ENCODE results near the gene ZNF516.

ZNF516 gene

DNA sequence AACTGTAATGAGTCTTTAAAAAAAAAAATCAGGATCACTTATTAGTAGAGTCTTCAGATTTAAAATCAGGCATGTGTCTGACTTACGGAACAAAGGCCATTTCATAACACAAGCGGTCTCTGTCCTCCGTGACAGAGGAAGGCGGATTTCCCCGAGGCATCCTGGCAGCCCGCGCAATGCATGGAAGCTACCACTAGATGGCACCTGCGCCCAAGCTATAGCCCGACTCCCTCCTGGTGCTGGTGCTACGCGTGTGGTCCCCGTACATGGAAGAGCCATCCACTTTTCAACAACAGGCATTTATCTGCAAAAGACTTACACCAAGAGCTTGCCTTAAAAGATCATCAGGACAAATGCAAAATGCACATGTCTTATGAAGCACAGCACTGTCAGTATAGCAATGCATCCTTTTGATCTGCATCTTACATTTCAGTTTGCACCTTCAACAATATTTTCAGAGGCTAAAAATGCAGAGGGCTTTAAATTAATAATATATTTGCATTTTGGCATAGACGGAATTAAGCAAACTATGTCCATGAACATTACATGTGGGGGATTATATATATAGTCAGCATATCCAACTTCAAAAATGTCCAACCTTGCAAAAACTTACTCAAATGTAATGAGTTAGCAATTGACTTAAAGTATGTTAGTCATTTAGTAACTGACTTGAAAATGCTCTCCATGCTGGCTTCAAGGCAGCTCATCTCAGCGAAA, 96.0 kb downstream of the ZNF516 start (continued):
- TF ChIP-seq, protein P1, sequence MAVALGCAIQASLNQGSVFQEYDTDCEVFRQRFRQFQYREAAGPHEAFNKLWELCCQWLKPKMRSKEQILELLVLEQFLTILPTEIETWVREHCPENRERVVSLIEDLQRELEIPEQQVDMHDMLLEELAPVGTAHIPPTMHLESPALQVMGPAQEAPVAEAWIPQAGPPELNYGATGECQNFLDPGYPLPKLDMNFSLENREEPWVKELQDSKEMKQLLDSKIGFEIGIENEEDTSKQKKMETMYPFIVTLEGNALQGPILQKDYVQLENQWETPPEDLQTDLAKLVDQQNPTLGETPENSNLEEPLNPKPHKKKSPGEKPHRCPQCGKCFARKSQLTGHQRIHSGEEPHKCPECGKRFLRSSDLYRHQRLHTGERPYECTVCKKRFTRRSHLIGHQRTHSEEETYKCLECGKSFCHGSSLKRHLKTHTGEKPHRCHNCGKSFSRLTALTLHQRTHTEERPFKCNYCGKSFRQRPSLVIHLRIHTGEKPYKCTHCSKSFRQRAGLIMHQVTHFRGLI (tag by site-specific recombination; IDR thresholded peaks at IDR 0.05), result no peak
- TF ChIP-seq, protein P2, sequence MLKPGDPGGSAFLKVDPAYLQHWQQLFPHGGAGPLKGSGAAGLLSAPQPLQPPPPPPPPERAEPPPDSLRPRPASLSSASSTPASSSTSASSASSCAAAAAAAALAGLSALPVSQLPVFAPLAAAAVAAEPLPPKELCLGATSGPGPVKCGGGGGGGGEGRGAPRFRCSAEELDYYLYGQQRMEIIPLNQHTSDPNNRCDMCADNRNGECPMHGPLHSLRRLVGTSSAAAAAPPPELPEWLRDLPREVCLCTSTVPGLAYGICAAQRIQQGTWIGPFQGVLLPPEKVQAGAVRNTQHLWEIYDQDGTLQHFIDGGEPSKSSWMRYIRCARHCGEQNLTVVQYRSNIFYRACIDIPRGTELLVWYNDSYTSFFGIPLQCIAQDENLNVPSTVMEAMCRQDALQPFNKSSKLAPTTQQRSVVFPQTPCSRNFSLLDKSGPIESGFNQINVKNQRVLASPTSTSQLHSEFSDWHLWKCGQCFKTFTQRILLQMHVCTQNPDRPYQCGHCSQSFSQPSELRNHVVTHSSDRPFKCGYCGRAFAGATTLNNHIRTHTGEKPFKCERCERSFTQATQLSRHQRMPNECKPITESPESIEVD (tag by site-specific recombination; IDR thresholded peaks at IDR 0.05), result no peak
- no peak for TF ChIP-seq ZNF560 (tag by site-specific recombination; IDR thresholded peaks at IDR 0.05; ENCODE audit: borderline replicate concordance)

DNA sequence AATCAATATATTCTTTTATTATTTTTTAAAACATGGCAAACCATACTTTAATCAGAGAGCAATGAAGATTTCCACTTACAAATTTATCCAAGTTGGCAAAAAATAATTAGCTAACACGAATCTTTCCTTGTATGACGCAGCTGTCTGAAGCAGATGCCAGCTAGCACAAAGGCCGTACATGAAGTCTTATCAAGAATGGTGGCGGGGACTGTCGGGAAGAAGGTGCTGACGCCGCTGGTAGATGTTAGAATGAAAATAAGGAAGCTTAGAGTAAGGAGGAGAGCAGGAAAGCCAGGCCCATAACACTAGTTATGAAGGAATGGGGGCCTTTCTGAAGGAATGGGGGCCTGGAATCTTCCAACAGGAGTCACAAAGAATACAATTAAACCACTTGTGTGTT, 96.7 kb downstream of the ZNF516 start:
- no peak overlapping the region for H3K27ac ChIP-seq (ENCODE audit: extremely low read depth, low read depth, low read length)
- H3K36me3 ChIP-seq (ENCODE audit: control insufficient read depth in 2 of 2, insufficient read depth in 1 of 2, low read length in 2 of 2), result no peaks in the 10 kb centered on the region
- ChIA-PET CTCF (interaction anchor here (0.5 to 5.6 kb wide), 39 partner anchors 8 to 1088 kb away, joined by 3 to 99 read pairs (median 4); no protein-coding TSS in a partner anchor), POLR2A (interaction anchor here (0.6 kb wide), 1 partner anchor 127 kb away, joined by 3 read pairs; no protein-coding TSS in a partner anchor)
- no peaks in the 10 kb centered on the region for H3K9me3 ChIP-seq (ENCODE audit: control insufficient read depth, insufficient read depth, low read depth, low read length)
- TF ChIP-seq, protein P3, sequence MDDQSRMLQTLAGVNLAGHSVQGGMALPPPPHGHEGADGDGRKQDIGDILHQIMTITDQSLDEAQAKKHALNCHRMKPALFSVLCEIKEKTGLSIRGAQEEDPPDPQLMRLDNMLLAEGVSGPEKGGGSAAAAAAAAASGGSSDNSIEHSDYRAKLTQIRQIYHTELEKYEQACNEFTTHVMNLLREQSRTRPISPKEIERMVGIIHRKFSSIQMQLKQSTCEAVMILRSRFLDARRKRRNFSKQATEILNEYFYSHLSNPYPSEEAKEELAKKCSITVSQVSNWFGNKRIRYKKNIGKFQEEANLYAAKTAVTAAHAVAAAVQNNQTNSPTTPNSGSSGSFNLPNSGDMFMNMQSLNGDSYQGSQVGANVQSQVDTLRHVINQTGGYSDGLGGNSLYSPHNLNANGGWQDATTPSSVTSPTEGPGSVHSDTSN (CRISPR knock-in tag; IDR thresholded peaks at IDR 0.05), result no peak
- TF ChIP-seq TRIM28 (IDR thresholded peaks at IDR 0.05; ENCODE audit: borderline replicate concordance, low read length) (no peak), ZNF48 (tag by site-specific recombination; IDR thresholded peaks at IDR 0.05) (no peak), OSR2 (tag by site-specific recombination; IDR thresholded peaks at IDR 0.05) (no peak), ZFHX2 (tag by site-specific recombination; conservative IDR thresholded peaks at IDR 0.05) (no peak), ZNF10 (tag by site-specific recombination; IDR thresholded peaks at IDR 0.05) (no peak), ZFP69B (tag by site-specific recombination; IDR thresholded peaks at IDR 0.05) (no peak), ZFP37 (tag by site-specific recombination; IDR thresholded peaks at IDR 0.05) (no peak), ZBTB7A (tag by site-specific recombination; IDR thresholded peaks at IDR 0.05; ENCODE audit: low read depth) (no peak), KLF10 (tag by site-specific recombination; IDR thresholded peaks at IDR 0.05) (no peak), ZNF677 (tag by site-specific recombination; IDR thresholded peaks at IDR 0.05) (no peak), ZNF624 (tag by site-specific recombination; IDR thresholded peaks at IDR 0.05) (no peak)
- TF ChIP-seq, protein P2 (tag by site-specific recombination; IDR thresholded peaks at IDR 0.05), result no peak
- TF ChIP-seq, protein P4, sequence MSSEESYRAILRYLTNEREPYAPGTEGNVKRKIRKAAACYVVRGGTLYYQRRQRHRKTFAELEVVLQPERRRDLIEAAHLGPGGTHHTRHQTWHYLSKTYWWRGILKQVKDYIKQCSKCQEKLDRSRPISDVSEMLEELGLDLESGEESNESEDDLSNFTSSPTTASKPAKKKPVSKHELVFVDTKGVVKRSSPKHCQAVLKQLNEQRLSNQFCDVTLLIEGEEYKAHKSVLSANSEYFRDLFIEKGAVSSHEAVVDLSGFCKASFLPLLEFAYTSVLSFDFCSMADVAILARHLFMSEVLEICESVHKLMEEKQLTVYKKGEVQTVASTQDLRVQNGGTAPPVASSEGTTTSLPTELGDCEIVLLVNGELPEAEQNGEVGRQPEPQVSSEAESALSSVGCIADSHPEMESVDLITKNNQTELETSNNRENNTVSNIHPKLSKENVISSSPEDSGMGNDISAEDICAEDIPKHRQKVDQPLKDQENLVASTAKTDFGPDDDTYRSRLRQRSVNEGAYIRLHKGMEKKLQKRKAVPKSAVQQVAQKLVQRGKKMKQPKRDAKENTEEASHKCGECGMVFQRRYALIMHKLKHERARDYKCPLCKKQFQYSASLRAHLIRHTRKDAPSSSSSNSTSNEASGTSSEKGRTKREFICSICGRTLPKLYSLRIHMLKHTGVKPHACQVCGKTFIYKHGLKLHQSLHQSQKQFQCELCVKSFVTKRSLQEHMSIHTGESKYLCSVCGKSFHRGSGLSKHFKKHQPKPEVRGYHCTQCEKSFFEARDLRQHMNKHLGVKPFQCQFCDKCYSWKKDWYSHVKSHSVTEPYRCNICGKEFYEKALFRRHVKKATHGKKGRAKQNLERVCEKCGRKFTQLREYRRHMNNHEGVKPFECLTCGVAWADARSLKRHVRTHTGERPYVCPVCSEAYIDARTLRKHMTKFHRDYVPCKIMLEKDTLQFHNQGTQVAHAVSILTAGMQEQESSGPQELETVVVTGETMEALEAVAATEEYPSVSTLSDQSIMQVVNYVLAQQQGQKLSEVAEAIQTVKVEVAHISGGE (tag by site-specific recombination; conservative IDR thresholded peaks at IDR 0.05; ENCODE audit: low read depth), result no peak
- TF ChIP-seq, protein P5, sequence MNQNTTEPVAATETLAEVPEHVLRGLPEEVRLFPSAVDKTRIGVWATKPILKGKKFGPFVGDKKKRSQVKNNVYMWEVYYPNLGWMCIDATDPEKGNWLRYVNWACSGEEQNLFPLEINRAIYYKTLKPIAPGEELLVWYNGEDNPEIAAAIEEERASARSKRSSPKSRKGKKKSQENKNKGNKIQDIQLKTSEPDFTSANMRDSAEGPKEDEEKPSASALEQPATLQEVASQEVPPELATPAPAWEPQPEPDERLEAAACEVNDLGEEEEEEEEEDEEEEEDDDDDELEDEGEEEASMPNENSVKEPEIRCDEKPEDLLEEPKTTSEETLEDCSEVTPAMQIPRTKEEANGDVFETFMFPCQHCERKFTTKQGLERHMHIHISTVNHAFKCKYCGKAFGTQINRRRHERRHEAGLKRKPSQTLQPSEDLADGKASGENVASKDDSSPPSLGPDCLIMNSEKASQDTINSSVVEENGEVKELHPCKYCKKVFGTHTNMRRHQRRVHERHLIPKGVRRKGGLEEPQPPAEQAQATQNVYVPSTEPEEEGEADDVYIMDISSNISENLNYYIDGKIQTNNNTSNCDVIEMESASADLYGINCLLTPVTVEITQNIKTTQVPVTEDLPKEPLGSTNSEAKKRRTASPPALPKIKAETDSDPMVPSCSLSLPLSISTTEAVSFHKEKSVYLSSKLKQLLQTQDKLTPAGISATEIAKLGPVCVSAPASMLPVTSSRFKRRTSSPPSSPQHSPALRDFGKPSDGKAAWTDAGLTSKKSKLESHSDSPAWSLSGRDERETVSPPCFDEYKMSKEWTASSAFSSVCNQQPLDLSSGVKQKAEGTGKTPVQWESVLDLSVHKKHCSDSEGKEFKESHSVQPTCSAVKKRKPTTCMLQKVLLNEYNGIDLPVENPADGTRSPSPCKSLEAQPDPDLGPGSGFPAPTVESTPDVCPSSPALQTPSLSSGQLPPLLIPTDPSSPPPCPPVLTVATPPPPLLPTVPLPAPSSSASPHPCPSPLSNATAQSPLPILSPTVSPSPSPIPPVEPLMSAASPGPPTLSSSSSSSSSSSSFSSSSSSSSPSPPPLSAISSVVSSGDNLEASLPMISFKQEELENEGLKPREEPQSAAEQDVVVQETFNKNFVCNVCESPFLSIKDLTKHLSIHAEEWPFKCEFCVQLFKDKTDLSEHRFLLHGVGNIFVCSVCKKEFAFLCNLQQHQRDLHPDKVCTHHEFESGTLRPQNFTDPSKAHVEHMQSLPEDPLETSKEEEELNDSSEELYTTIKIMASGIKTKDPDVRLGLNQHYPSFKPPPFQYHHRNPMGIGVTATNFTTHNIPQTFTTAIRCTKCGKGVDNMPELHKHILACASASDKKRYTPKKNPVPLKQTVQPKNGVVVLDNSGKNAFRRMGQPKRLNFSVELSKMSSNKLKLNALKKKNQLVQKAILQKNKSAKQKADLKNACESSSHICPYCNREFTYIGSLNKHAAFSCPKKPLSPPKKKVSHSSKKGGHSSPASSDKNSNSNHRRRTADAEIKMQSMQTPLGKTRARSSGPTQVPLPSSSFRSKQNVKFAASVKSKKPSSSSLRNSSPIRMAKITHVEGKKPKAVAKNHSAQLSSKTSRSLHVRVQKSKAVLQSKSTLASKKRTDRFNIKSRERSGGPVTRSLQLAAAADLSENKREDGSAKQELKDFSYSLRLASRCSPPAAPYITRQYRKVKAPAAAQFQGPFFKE (tag by site-specific recombination; IDR thresholded peaks at IDR 0.05; ENCODE audit: borderline replicate concordance), result no peak
- H3K4me1 ChIP-seq (ENCODE audit: control insufficient read depth, insufficient read depth, low read length), result peaks cover 4% of the 10 kb centered on the region; the same call in 1 of the 2 replicates
- H3K4me3 ChIP-seq (ENCODE audit: low read depth, low read length), result no peak overlapping the region

Data from HEK293 (cell line).